HepG2 (cell line): ENCODE results near the gene RABEPK. TPM values are rescaled to one million over a fixed set of nuclear protein-coding genes. Genes with fewer than 3 reads are reported as not detected.

ENCODE experiments used
- ARID3A ChIP-seq: IDR thresholded peaks from 2 replicates; pipeline ENCODE4 v1.6.1; 2012; ENCODE audit warnings: low read depth, low read length, improper control_type of control experiment
- ASH2L ChIP-seq: fragments of 300-600, 200-600 bp; sonication (generic); IDR thresholded peaks from 2 replicates; pipeline ENCODE4 v1.7.0; 2017; ENCODE audit warnings: low read depth, mild to moderate bottlenecking, moderate library complexity, mixed read lengths, low read length; ENCODE audit not compliant: insufficient read length
- CHD4 ChIP-seq: fragments of 200-600 bp; sonication (generic); IDR thresholded peaks from 2 replicates; pipeline ENCODE4 v1.7.0; 2017; ENCODE audit warnings: mild to moderate bottlenecking, low read length, borderline replicate concordance
- CREBL2 ChIP-seq: sonication (generic); formaldehyde crosslinking; IDR thresholded peaks from 2 replicates; pipeline ENCODE4 v1.8.1; 2023; ENCODE audit warnings: missing genetic modification reagents, mild to moderate bottlenecking, borderline replicate concordance
- DNMT3B ChIP-seq: conservative IDR thresholded peaks from 2 replicates; pipeline ENCODE4 v1.6.1; 2016; ENCODE audit warnings: missing biosample characterization, control low read depth
- GATA4 ChIP-seq: sonication (generic); IDR thresholded peaks from 2 replicates; pipeline ENCODE4 v1.6.1; 2016; ENCODE audit warnings: antibody characterized with exemption, low read depth, borderline replicate concordance
- MTERF4 ChIP-seq: sonication (generic); formaldehyde crosslinking; IDR thresholded peaks from 2 replicates; pipeline ENCODE4 v1.8.0; 2023; ENCODE audit warnings: mild to moderate bottlenecking, missing genetic modification reagents
- POGZ ChIP-seq: sonication (generic); formaldehyde crosslinking; IDR thresholded peaks from 2 replicates; pipeline ENCODE4 v1.4.0; 2020; ENCODE audit warnings: mild to moderate bottlenecking, missing genetic modification reagents
- SIN3B ChIP-seq: fragments of 150-350 bp; IDR thresholded peaks from 2 replicates; pipeline ENCODE4 v1.6.1; 2014; ENCODE audit warnings: low read length
- ZNF180 ChIP-seq: sonication (generic); formaldehyde crosslinking; IDR thresholded peaks from 2 replicates; pipeline ENCODE4 v1.4.0; 2020; ENCODE audit warnings: low read depth, missing genetic modification reagents, borderline replicate concordance
- ZNF274 ChIP-seq: sonication (generic); formaldehyde crosslinking; IDR thresholded peaks from 2 replicates; pipeline ENCODE4 v1.5.1; 2020; ENCODE audit warnings: mild to moderate bottlenecking, missing genetic modification reagents
- ZNF598 ChIP-seq: sonication (generic); formaldehyde crosslinking; IDR thresholded peaks from 2 replicates; pipeline ENCODE4 v1.5.1; 2020; ENCODE audit warnings: mild to moderate bottlenecking, missing genetic modification reagents, borderline replicate concordance
- ZNF883 ChIP-seq: sonication (generic); formaldehyde crosslinking; IDR thresholded peaks from 2 replicates; pipeline ENCODE4 v1.5.1; 2020; ENCODE audit warnings: mild to moderate bottlenecking, missing genetic modification reagents; ENCODE audit errors: not compliant biosample characterization
- polyA plus RNA-seq, 8 experiments: library from polyadenylated mRNA; depleted of rRNA in 3 of 8; stranded (reverse) in 7 of 8; unstranded in 1 of 8; fragments of >200 nt; fragmentation: Illumina TruSeq in 4 of 8; extraction: Trizol in 4 of 8; gene quantifications; 2 replicates each; pipeline versions ENCODE4 v1.2.1 to v1.2.3, GENCODE V29; 2011 to 2016; ENCODE audit warnings: low read depth in 4 of 8, missing spikeins in 1 of 8, mixed read lengths in 1 of 8; ENCODE audit not compliant: insufficient read depth in 1 of 8
- total RNA-seq, 5 experiments: library from RNA; depleted of rRNA; stranded (reverse); fragments of >200 nt; fragmentation: Illumina TruSeq; extraction: Trizol; gene quantifications; 2 replicates each; pipeline ENCODE4 v1.2.3, GENCODE V29; 2016; ENCODE audit warnings: low read depth in 1 of 5
- TF ChIP-seq, protein P1 (sequence below): sonication (generic); formaldehyde crosslinking; IDR thresholded peaks from 2 replicates; pipeline ENCODE4 v1.5.0; 2020; ENCODE audit warnings: mild to moderate bottlenecking, missing genetic modification reagents
- TF ChIP-seq, protein P2 (sequence below): IDR thresholded peaks from 2 replicates; pipeline ENCODE4 v1.6.1; 2016
- TF ChIP-seq, protein P3 (sequence below), 2 experiments: IDR thresholded peaks; 2 replicates each; pipeline ENCODE4 v1.6.1; 2011 to 2012; ENCODE audit warnings: low read length in 2 of 2, borderline replicate concordance in 1 of 2, low read depth in 1 of 2, mild to moderate bottlenecking in 1 of 2, moderate library complexity in 1 of 2

RABEPK gene
- total and polyA plus RNA-seq, 2 of the 13 experiments (the other 11 are each of a cell fraction or from before 2014, with no cell fraction given), result 75.5 to 90.0 TPM

DNA sequence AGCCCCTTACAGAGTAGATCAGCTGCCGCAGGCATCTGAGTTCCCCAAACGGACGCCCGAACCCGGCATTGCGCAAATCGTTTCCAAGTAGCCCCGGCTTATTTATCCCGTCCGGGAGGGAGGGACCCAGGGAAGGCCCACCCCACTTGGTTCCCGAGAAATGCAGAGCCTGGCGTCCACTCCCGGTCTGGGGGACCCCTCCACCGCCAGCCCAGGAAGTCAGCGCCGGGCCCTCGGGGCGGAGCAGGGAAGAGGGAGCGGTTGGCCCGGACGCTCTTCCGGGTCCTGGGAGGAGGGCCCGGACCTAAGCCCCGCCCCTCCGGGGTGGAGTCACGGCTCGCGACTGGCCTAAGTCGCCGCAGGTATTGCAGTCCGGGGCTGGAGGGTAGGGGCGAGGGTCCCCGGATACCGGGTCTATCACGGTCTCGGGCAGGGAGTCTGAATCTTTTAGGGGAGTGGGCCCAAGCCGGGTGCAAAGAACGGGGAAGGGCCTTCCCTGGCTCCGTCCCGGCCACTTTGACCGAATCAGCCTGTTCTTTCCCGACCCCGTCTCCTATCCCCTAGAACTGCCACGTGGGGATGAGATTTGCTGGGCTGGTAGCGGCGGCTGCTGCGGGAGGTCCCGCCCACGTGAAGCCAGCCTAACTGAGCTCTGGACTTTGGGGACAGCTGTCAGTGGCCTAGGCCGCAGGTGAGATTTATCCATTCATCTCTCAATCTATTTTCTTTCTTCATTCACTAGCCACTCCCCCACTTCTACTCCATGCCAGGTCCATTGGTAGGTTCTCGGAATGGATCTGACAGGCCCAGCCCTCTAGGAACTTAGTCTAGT is at the start of gene RABEPK (continued):
- TF ChIP-seq CHD4, result 0 out of 2 replicates have a peak, but pooled peaks have one; percentile 43
- TF ChIP-seq, protein P1, sequence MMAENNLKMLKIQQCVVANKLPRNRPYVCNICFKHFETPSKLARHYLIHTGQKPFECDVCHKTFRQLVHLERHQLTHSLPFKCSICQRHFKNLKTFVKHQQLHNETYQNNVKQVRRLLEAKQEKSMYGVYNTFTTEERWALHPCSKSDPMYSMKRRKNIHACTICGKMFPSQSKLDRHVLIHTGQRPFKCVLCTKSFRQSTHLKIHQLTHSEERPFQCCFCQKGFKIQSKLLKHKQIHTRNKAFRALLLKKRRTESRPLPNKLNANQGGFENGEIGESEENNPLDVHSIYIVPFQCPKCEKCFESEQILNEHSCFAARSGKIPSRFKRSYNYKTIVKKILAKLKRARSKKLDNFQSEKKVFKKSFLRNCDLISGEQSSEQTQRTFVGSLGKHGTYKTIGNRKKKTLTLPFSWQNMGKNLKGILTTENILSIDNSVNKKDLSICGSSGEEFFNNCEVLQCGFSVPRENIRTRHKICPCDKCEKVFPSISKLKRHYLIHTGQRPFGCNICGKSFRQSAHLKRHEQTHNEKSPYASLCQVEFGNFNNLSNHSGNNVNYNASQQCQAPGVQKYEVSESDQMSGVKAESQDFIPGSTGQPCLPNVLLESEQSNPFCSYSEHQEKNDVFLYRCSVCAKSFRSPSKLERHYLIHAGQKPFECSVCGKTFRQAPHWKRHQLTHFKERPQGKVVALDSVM (CRISPR knock-in tag), result 0 out of 2 replicates have a peak, but pooled peaks have one; percentile 57
- 0 out of 2 replicates have a peak, but pooled peaks have one; percentile 16 for TF ChIP-seq SIN3B
- TF ChIP-seq CREBL2 (CRISPR knock-in tag), result peak; percentile 47; the same call in 1 of the 2 replicates
- TF ChIP-seq ZNF180 (CRISPR knock-in tag), result 0 out of 2 replicates have a peak, but pooled peaks have one; percentile 35
- TF ChIP-seq, protein P2, sequence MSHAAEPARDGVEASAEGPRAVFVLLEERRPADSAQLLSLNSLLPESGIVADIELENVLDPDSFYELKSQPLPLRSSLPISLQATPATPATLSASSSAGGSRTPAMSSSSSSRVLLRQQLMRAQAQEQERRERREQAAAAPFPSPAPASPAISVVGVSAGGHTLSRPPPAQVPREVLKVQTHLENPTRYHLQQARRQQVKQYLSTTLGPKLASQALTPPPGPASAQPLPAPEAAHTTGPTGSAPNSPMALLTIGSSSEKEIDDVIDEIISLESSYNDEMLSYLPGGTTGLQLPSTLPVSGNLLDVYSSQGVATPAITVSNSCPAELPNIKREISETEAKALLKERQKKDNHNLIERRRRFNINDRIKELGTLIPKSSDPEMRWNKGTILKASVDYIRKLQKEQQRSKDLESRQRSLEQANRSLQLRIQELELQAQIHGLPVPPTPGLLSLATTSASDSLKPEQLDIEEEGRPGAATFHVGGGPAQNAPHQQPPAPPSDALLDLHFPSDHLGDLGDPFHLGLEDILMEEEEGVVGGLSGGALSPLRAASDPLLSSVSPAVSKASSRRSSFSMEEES, result peak; percentile 11; the same call in 1 of the 2 replicates
- no peak for TF ChIP-seq ARID3A
- peak; percentile 62; the same call in 1 of the 2 replicates for TF ChIP-seq GATA4
- peak; percentile 35; the same call in 1 of the 2 replicates for TF ChIP-seq ZNF598 (CRISPR knock-in tag)
- peak; percentile 88 for TF ChIP-seq DNMT3B (CRISPR knock-in tag)
- TF ChIP-seq, protein P3, sequence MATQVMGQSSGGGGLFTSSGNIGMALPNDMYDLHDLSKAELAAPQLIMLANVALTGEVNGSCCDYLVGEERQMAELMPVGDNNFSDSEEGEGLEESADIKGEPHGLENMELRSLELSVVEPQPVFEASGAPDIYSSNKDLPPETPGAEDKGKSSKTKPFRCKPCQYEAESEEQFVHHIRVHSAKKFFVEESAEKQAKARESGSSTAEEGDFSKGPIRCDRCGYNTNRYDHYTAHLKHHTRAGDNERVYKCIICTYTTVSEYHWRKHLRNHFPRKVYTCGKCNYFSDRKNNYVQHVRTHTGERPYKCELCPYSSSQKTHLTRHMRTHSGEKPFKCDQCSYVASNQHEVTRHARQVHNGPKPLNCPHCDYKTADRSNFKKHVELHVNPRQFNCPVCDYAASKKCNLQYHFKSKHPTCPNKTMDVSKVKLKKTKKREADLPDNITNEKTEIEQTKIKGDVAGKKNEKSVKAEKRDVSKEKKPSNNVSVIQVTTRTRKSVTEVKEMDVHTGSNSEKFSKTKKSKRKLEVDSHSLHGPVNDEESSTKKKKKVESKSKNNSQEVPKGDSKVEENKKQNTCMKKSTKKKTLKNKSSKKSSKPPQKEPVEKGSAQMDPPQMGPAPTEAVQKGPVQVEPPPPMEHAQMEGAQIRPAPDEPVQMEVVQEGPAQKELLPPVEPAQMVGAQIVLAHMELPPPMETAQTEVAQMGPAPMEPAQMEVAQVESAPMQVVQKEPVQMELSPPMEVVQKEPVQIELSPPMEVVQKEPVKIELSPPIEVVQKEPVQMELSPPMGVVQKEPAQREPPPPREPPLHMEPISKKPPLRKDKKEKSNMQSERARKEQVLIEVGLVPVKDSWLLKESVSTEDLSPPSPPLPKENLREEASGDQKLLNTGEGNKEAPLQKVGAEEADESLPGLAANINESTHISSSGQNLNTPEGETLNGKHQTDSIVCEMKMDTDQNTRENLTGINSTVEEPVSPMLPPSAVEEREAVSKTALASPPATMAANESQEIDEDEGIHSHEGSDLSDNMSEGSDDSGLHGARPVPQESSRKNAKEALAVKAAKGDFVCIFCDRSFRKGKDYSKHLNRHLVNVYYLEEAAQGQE (IDR thresholded peaks at IDR 0.05; ENCODE audit: borderline replicate concordance in 1 of 2, low read depth in 1 of 2, low read length in 2 of 2), result peak in 1 of 2 experiments; percentile 54; a peak in 1 of 4 replicates
- peak; percentile 31; the same call in 1 of the 2 replicates for TF ChIP-seq POGZ (CRISPR knock-in tag)
- TF ChIP-seq ZNF883 (CRISPR knock-in tag), result peak; percentile 77
- TF ChIP-seq MTERF4, result 0 out of 2 replicates have a peak, but pooled peaks have one; percentile 47
- peak; percentile 82 for TF ChIP-seq ZNF274
- TF ChIP-seq ASH2L, result peak; percentile 74
